ENCODE measurements around the gene TENT5A.

- no peak for TF ChIP-seq EP300 (IDR thresholded peaks at IDR 0.05)
- no peak for TF ChIP-seq CTCF (IDR thresholded peaks at IDR 0.05)
Measured at GRCh38 chr6:81722506-81723223, 29.8 kb downstream of the TENT5A start.

Measured in tibial nerve (tissue), 4 donors.